Activated CD8-positive, alpha-beta memory T cell treated with anti-CD3 and anti-CD28 coated beads for 24 hours (primary cell): ENCODE measurements around the gene SLC16A5.
A peak's percentile ranks its signal among the peaks of the same experiment; 100 is the strongest.
"Not testable (repeated sequence)": the region's sequence is repeated elsewhere in the genome, so short reads cannot be mapped to it uniquely, and the experiment has no call there.

Experiments
- DNase-seq: peaks from one replicate; pipeline ENCODE4 v3.0.0-alpha.2; 2020

SLC16A5 gene

GRCh38 chr17:75064460-75064859 is 23.3 kb upstream of the SLC16A5 start:
- no peak for DNase-seq

GRCh38 chr17:75064867-75065561 is 22.7 kb upstream of the SLC16A5 start:
- no peak for DNase-seq

GRCh38 chr17:75065562-75066151 is 22.1 kb upstream of the SLC16A5 start:
- DNase-seq = no peak

- DNase-seq = no peak
Measured at GRCh38 chr17:75067856-75068255, 19.9 kb upstream of the SLC16A5 start.

GRCh38 chr17:75068750-75069149 is 19.0 kb upstream of the SLC16A5 start:
- DNase-seq = no peak

- no peak for DNase-seq
Measured at GRCh38 chr17:75069783-75070182, 18.0 kb upstream of the SLC16A5 start.

GRCh38 chr17:75071478-75072271 is 16.1 kb upstream of the SLC16A5 start:
- DNase-seq = not testable (repeated sequence)

GRCh38 chr17:75072909-75073308 is 14.8 kb upstream of the SLC16A5 start:
- not testable (repeated sequence) for DNase-seq

GRCh38 chr17:75073618-75074047 is 14.1 kb upstream of the SLC16A5 start:
- DNase-seq = no peak

- DNase-seq = no peak
Measured at GRCh38 chr17:75074532-75074931, 13.2 kb upstream of the SLC16A5 start.

- DNase-seq = no peak
Measured at GRCh38 chr17:75075597-75076336, 12.0 kb upstream of the SLC16A5 start.

- no peak for DNase-seq
Measured at GRCh38 chr17:75077072-75077495, 10.7 kb upstream of the SLC16A5 start.

- peak; percentile 82 for DNase-seq
Measured at GRCh38 chr17:75077496-75078283, 10.1 kb upstream of the SLC16A5 start.

GRCh38 chr17:75078284-75079022 is 9.3 kb upstream of the SLC16A5 start:
- no peak for DNase-seq

GRCh38 chr17:75079023-75079373 is 8.8 kb upstream of the SLC16A5 start:
- DNase-seq = no peak

GRCh38 chr17:75081611-75082540 is 5.9 kb upstream of the SLC16A5 start:
- no peak for DNase-seq

- DNase-seq = no peak
Measured at GRCh38 chr17:75082683-75083082, 5.1 kb upstream of the SLC16A5 start.

GRCh38 chr17:75084039-75084660 is 3.6 kb upstream of the SLC16A5 start:
- DNase-seq = no peak

- DNase-seq = no peak
Measured at GRCh38 chr17:75086496-75087181, 1.1 kb upstream of the SLC16A5 start.
